Putamen (tissue), 1 donor: Measurements from ENCODE around the gene YBX2.

Experiments used
- DNase-seq: peaks from one replicate; pipeline ENCODE4 v3.0.0-alpha.2; 2016; ENCODE audit warnings: low spot score

YBX2 gene

DNA sequence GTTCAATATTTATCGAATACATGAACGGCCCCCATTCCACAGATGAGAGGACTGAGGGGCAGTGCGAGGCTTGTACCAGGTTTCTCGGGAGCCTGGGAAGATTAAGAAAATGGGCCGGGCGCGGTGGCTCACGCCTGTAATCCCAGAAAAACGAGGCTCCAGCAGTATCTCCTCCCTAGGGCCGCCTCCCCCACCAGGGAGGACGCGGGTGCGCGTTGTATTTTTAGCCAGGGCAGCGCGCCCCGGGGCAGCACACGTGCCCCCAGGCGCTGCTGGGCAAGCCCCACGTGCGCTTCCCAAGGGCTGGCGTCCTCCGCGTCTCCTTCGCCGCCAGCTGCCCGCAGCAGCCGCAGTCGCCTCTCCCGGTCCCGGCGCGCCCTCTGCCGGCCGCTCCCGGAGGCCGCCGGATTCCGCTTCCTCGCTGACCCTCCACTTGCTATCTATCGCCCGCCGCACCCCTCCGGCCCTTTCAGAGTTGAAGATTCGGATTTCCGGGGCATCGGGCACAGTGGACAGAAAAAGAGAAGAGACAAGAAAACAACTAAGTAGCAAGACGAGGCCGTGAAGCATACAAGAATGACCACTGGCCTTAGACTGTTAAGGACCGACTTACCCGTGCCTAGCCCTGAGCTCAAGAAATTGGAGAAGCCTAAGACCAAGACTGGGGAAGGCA, 1.9 kb upstream of the YBX2 start:
- DNase-seq: peak; percentile 56

DNA sequence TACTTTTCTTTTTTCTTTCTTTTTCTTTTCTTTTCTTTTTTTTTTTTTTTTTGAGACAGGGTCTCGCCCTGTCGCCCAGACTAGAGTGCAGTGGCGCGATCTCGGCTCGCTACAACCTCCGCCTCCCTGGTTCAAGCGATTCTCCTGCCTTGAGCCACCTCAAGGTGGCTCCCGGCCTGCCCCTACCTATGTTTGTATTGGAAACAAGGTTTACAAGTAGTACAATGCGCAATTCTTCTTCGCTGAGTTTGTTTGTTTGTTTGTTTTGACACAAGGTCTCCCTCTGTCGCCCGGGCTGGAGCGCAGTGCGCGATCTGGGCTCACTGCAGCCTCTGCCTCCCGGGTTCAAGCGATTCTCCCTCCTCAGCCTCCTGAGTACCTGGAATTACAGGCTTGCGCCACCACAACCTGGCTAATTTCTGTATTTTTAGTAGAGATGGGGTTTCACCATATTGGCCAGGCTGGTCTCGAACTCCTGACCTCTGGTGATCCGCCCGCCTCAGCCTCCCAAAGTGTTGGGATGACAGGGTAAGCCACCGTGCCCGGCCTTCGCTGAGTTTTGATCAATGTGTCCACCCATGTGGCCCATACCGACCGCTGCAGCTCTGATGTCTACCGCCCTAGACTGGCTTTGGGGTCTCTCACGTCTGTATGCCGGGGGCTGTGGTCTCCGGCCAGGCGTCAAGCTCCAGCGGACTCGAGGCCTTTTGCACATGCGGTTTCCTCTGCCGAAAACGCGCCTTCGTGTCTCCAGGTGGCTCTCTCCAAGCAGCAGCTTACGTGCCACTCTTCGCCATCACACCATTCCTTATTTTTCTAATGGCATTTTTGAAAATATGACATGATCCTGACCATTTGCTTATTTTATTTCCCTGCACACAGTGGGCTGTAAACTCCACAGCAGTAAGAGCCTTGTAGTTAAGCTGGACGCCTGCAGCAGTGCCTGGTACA, 1.1 kb upstream of the YBX2 start:
- DNase-seq: no peak

DNA sequence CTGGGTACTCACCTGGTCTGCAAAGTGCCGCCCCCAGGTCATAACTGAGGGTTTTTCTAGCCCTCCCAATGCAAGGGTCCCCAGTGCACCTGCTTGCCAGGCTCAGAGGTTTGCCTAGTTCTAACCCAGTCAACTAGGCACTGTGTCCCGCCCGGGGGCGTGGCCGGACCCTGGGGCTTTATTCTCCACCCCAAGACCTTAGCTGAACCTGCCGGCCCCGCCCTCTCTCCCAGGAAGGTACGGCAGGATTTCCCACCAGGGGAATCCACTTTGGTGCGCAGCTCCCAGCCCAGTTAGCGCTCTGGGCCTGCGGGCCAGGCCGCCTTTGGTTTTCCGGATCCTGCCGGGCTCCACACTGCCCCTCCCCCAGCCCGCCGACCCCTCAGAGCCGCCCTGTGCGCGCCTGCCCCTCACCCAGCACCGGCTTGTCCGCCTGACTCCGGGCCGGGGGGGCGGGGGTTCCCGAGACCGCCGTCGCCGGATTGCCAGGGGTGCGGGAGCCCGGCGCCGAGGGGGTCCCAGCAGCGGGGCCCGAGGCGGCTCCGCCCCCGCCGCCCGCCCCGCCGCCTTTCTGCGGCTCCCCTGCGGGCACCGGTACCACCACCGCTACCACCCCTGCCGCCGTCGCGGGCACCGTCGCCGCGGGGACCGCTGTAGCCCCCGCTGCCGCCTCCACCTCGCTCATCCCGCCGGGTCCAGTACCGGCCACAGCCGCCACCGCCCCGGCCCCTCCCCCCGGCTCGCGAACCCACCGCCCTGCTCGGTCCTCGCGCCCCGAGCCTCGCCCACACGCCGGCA, 424 bp downstream of the YBX2 start:
- no peak for DNase-seq

DNA sequence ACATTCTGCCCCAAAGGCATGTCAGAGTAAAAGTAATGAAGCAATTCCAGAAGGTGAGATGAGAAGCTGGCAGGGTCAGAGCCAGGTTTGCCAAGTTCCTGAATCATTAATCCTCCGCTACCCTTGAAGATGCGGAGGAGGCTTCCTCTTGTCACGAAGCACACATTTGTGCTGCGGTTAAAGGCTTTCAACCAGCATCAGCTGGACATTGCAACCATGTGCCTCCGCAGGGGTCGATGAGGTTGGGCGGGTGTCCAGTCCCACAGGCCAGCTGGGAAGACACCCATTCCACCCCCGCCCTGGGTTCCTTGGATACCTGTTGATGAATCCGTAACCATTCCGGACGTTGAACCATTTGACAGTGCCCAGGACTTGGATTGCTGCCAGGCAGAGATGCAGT, 1.3 kb downstream of the YBX2 start:
- no peak for DNase-seq

DNA sequence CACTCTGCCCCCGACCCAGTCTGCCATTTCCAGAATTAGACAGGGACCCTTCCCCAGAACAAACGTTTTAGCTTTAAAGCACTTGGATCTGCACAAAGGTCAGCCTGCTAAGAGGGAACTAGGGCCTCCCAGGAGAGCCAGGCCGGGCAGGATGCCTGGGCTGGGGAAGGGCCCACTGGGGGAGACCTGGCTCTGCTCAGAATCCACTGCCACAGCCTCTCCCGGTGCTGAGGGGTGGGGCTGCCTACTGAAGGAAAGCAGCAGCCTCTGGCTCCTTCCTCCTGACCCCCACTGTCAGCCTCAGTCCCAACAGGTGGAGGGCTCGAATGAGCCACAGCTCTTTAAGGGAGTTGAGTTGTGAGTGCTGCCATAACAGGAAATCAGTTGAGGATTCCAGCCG, 1.7 kb downstream of the YBX2 start:
- no peak for DNase-seq

DNA sequence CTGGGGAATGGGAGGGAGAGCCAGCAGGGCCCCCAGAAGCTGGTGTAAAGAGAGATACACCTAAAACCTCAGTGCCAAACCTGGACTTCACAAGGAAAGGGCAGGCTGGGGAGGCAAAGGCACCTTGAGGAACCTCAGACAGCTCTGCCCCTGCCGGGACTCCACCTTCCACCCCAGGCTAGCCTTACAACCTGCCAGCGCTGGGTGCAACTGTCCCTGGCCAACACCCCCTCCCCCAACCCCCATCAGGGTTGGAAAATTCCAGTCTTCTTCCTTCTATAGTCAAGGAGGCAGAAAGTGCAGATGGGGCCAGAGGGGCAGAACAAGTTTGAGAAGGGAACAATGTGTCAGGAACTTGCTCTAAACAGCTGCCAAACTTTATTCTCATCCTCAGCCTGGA, 2.2 kb downstream of the YBX2 start:
- DNase-seq: no peak

DNA sequence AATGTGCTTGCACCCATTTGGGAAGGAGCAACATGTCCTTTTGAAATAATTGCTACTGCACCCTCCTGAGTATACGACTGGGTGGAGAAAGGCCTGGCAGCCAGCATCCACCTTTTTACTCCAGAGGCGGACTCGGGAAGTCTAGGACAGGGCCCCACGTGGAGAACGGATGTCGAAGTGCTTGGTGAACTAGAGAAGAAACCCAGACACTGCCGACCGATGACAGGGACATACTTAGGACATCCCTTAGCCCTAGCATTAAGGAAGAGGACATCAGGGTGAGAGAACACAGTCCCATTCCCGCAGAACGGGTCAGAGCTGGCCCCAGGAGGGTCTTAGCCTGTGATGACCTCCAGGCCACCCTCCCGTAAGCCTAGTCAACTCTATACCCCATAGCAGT, 3.8 kb downstream of the YBX2 start:
- DNase-seq: no peak

DNA sequence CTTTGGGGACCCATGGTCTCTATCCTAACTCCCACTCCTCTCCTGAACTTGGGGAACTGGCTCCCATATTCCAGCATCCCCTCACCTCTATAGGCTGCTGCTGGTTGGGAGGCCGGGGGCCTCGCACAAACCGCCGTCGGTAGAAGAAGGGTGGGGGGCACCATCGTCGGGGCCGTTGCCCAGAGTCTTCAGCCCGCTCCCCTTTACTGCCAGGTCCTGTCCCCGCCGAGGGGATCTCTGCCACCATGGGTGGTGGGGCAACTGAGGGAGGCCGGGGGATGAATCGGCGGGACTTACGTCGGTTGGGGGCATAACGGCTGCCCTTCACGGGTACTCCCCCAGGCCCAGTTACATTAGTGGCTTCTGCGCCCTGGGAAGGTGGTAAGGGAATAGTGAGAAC, 4.3 kb downstream of the YBX2 start:
- DNase-seq: no peak

DNA sequence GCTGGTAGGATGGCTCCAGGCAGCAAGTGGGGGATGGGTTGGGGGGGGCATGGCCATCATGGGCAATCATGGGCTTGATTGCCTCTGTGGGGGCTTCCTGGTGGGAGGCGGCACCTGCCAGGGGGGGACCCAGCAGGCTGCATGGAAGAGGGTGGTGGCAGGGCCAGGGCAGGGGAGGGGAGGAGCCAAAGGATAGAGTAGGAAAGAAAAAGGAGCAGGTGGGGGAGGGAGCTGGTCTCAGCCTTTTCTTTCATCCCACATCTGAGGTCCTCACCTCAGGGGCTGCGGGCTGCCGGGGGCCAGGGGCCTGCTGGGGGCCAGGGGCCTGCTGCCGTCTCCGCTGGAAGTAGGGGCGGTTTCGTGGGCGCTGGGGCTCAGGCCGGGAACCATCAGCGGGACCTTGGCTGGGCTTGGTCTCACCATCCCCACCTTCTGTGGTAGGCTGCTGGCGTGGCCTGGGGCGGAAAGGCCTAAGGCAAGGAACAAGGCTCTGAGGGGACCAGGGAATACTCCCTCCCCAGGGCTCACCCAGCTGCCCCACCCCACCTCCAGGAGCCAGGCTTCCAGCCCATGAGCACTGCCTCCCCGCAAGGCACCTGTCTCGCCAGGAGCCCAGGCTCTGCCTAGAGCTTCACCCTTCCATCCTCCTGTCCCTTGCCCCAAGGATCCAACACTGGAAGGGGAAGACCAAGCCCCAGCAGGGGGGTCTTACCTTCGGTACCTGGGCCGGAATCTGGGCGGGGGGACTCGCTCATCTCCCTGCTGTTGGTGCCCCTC, 5.0 kb downstream of the YBX2 start:
- no peak for DNase-seq

DNA sequence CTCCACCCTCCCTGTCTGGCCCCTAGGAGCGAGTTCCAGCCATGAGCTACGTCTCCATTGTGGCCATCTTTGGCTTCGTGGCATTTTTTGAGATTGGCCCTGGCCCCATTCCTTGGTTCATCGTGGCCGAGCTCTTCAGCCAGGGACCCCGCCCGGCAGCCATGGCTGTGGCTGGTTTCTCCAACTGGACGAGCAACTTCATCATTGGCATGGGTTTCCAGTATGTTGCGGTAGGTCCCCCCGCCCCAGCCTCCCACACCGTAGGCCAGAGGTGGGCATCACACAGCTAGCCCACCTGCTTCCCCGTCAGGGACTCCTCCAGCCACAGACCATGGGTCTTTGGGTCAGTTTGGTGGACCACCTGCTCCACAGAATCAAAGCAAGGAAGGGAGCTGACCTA, 8.8 kb downstream of the YBX2 start:
- DNase-seq: no peak

DNA sequence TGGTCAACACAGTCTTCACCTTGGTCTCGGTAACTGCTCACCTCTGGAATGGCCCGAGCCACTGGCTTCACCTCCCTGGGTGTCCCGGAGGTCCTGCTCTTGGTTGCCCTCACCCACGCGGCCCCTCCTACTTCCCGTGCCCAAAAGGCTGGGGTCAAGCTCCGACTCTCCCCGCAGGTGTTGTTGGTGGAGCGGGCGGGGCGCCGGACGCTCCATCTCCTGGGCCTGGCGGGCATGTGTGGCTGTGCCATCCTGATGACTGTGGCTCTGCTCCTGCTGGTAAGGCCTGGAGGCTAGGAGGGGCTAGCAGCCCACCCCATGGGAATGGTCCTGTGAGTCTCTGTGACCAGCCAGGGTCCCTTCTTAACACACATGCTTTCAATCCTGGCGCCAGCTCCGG, 9.5 kb downstream of the YBX2 start:
- DNase-seq: no peak

DNA sequence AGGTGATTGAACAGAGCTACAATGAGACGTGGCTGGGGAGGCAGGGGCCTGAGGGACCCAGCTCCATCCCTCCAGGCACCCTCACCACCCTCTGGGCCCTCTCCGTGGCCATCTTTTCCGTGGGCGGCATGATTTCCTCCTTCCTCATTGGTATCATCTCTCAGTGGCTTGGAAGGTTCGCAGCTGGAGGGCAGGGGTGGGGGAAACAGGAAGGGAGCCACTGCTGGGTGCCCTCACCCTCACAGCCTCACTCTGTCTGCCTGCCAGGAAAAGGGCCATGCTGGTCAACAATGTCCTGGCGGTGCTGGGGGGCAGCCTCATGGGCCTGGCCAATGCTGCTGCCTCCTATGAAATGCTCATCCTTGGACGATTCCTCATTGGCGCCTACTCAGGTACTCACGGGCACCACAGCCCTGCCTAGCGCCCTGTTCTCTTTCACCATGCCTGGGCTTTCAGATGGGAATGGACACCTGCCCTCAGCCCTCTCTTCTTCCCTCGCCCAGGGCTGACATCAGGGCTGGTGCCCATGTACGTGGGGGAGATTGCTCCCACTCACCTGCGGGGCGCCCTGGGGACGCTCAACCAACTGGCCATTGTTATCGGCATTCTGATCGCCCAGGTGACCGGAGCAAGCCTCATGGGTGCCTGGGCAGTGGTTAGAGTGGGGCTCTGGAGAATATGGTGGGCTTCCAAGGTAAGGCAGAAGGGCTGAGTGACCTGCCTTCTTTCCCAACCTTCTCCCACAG, 10.8 kb downstream of the YBX2 start:
- DNase-seq: no peak

DNA sequence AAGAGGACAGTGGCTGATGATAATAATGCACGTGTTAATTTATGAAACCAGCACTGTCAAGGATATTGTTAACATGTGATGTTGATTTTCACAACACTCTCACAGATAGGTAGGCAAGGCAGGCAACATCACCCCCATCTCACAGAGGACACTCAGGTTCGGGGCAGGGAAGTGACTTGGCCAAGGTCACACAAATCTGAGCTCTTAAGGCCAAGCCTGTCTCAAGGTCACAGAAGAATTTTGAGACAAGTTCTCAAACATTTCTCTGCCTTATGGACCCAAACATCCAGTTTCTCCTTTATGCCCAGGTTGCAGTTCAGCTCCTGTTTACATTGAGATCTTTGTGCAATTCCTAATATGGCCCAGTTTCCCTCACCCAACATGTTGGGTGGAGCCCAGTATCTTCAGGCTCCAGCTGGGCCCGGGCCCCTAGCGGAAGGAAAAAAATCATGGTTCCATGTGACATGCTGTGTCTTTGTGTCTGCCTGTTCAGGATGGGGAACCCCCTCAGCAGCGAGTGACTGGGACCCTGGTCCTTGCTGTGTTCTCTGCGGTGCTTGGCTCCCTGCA, 11.6 kb downstream of the YBX2 start:
- DNase-seq: no peak

DNA sequence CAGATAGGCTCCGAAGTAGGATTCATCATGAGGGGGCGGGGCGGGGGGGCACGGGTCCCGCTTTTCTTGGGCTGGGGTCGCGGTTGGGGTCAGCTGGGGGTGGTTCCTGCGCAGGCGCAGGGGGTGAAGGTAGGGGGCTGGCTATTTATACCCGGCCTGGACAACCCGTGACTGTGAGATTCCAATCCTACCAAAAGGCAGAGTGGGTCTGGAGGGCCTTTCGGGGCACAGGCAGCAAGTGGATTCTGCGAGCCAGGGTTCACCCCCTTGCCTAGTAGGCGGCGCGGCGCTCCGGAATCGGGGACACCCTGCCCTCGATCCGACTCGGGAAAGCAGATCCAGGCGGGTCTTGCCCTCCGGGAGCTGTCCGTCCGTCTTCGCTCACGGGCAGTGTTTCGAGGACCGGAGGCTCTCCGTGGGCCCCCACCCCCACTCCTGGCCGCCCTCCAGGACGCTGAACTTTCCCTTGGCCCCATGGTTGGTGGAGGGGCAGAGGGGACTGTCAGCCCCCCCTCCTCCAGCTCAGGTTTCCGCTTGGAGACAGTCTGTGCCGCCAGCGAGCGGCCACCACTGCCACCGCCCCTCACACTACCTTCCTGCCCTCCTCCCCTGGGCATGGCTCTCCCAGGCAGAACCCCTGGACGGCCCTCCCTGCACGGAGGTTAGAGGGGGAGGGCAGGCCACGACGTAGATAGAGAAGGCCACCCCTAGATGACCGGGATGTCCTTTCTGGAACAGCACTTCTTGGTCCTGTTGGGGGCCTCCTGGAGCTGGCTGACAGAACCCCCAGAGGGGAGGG, 12.3 kb downstream of the YBX2 start:
- DNase-seq: no peak

DNA sequence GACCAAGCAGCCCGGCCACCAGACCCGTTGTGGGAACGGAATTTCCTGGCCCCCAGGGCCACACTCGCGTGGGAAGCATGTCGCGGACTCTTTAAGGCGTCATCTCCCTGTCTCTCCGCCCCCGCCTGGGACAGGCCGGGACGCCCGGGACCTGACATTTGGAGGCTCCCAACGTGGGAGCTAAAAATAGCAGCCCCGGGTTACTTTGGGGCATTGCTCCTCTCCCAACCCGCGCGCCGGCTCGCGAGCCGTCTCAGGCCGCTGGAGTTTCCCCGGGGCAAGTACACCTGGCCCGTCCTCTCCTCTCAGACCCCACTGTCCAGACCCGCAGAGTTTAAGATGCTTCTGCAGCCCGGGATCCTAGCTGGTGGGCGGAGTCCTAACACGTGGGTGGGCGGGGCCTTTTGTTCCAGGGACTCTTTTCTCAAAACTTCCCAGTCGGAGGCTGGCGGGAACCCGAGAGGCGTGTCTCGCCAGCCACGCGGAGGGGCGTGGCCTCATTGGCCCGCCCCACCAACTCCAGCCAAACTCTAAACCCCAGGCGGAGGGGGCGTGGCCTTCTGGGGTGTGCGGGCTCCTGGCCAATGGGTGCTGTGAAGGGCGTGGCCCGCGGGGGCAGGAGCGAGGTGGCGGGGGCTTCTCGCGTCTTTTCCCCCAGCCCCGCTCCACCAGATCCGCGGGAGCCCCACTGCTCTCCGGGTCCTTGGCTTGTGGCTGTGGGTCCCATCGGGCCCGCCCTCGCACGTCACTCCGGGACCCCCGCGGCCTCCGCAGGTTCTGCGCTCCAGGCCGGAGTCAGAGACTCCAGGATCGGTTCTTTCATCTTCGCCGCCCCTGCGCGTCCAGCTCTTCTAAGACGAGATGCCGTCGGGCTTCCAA, 13.1 kb downstream of the YBX2 start, which contains the start of gene SLC2A4:
Gene SLC2A4, plus strand, starts transcription at position 645 of the 879 bp plus-strand sequence. Its CDS starts 217 bp downstream, at position 862.
- peak; percentile 61 for DNase-seq

DNA sequence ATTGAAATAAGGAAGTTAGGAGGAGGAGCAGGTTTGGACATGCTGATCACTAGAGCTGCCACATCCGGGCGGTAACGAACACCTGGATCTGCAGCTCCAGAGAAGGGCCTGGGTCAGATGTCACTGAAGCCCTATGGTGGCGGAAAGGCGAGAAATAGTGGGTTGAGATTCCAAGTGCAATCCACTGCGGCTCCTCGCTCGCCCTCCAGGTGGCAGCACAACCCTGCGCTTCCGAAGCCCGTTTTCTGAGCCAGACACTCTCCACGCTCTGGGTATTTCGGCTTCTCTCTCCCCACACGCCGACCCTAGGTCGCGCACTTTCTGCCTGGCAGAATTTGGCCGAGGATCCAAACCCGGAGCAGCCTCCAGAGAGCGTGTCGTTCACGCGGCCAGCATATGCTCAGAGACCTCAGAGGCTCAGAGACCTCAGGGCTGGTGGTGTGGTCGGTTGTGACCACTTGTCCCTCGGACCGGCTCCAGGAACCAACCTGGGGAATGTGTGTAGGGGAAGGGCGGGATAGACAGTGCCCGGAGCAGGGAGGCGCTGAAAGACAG, 13.8 kb downstream of the YBX2 start:
- DNase-seq: peak; percentile 72

DNA sequence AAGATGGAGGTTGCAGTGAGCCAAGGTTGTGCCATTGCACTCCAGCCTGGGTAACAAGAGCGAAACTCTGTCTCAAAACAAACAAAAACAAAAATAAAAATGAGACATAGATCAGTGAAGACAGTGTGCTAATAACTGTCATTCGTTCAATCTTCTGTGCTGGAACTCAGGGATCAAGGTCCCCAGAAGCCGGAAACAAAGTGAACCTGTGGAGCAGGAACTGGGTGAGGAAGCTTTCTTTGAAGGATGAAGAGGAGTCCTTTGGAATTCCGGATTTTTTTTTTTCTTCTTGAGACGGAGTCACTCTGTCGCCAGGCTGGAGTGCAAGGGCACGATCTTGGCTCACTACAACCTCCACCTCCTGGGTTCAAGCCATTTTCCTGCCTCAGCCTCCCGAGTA, 15.0 kb downstream of the YBX2 start:
- DNase-seq: no peak

DNA sequence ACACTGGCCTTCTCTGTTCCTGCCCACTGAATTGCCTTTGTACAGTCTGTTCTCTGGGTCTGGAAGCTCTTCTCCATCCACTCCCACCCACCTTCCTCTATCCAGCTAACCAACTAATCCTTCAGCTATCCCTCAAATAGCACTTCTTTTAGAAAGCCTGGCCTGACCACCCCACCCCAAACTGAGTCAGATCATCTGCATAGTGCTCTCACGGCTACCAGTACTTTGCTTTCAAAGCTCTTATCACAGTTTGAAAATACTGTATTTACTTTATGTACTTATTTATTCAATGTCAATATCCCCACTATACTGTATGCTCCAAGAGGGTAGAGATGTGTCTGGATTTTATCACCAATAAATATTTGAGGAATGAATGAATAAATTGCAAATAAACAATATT, 27.7 kb downstream of the YBX2 start:
- no peak for DNase-seq

DNA sequence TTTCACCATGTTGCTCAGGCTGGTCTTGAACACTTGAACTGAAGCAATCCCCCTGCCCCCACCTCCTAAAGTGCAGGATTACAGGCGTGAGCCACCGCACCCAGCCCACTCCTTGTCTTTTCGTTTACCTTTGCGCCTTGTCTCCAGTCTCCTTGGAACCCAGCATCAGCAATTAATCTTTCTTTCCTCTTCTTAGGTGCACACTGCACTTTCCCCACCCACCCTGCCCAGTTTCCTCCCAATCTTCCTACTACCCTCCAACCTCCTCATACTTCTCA, 30.7 kb downstream of the YBX2 start:
- no peak for DNase-seq
